GM21619 (cell line): ENCODE data around the gene ZNF540.
"Not testable (repeated sequence)": the region's sequence is repeated elsewhere in the genome, so short reads cannot be mapped to it uniquely, and the experiment has no call there.

ENCODE experiments used
- ATAC-seq: cut with Tn5 transposase; IDR thresholded peaks from one replicate; pipeline ENCODE4 v1.9.1; 2021; ENCODE audit not compliant: unreplicated experiment

ZNF540 gene

DNA sequence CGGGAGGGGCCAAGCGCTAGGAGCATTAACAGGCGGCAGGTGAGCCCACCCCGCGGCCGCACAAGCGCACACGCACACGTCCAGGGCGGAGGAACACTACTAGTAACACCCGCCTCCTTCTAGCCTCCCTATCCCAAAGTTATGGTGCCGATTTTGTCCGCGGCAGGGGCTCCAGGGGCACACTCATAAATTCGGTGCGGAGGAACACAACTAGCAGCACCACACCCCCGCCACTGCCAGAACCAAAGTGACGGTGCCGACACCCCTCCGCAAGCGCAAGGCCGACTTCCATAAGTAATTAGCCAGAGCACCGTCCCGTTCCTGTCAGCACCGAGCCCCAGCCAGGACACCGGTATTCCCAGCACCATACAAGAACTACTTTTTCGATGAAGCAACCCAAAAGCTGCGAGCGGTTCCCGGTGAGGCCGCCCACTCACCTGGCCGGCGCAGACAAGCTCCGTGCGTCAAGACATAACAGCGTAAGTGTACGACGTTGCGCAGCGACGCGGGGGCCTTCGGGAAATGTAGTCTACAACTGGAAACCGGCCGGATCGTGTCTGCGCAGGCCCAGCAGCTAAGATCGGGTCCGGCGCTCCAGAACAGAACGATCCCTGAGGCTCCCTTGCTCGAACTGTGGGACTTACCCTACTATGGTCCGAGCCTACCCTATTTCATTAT, at the start of gene ZNF540, which contains the start of gene ZNF571:
Gene ZNF540, plus strand, starts transcription at position 573 of the 678 bp plus-strand sequence. CDS start 3,572 bp downstream, outside the sequence.
Gene ZNF571, minus strand, starts transcription at position 489 of the 678 bp plus-strand sequence. CDS start 8,116 bp downstream, outside the sequence.
- ATAC-seq, result peak; percentile 99

DNA sequence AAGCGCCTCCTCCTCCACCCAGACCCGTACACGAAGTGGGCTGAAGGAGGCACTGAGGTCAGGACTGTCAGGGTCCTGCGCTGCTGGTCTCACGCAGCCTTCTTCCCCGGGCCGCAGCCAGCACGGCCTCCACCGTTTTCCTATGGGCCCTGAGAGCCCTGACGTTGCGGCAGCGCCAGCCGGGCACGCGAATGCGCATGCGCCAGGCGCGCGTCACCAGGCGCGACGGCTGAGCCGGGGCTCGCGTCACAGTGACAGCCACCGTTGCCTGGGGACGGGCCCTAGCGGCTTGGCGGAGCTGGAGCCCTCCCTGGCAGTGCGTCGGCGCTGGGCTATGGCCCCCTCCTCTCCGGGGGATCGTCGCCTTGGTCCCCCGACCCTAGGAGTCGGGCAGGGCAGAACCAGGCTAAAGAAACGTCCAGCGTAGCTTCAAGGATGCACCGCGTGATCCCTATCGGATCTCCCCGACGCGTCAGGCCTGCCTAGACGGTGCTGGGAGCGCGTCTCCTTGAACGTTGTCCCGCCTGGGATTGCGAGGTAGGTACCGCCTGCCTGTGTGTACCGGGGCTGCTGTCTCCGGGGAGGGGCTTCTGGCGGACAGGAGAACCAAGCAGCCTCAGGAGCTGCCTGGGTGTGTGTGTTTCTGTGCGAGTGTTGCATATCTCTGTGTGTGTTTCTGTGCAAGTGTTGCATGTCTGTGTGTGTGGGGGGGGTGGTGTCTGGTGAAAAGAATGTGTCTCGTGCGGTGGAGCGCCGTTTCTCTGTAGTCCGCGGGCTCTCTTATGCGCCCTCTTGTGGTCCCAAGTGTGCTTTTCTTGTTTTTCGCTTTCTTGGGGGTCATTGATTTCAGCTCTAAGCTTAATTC, 43.3 kb upstream of the ZNF540 start:
- ATAC-seq, result no peak

DNA sequence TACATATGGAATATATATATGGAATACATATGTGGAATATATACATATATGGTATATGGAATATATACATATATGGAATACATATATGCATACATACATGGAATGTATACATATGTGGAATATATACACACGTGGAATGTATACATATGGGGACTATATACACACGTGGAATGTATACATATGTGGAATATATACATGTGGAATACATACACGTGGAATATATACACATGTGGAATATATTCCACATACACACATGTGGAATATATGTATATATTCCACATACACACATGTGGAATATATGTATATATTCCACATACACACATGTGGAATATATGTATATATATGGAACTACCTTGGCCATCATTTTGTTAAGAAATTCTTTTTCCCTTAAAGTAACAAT, 31.2 kb upstream of the ZNF540 start:
- no peak for ATAC-seq

DNA sequence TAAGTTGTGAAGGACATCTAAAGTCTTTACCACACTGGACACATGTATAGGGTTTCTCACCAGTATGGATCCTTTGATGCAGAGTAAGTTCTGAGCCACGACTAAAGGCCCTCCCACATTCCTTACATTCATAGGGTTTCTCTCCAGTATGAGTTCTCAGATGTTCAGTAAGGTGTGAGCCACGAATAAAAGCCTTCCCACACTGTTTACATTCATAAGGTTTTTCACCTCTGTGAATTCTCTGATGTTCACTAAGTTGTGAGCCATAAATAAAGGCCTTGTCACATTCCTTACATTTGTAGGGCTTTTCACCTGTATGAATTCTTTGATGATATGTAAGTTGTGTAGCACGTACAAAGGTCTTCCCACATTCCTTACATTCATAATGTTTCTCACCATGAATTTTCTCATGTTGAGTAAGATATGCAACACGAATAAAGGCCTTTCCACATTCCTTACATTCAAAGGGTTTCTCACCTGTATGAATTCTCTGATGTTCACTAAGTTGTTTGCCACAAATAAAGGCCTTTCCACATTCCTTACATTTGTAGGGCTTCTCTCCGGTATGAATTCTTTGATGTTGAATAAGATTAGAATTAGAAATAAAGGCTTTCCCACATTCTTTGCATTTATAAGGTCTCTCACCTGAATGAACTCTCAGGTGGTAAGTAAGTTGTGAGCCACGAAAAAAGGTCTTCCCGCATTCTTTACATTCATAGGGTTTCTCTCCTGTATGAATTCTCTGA, 29.9 kb upstream of the ZNF540 start:
- no peak for ATAC-seq

DNA sequence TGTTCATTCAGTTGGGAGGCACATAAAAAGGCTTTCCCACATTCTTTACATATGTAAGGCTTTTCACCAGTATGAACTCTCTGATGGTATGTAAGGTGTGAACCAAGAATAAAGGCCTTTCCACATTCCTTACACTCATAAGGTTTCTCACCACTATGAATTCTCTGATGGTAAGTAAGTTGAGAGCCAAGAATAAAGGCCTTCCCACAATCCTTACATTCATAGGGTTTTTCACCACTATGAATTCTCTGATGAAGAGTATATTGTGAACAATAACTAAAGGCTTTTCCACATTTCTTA, 29.4 kb upstream of the ZNF540 start:
- no peak for ATAC-seq

DNA sequence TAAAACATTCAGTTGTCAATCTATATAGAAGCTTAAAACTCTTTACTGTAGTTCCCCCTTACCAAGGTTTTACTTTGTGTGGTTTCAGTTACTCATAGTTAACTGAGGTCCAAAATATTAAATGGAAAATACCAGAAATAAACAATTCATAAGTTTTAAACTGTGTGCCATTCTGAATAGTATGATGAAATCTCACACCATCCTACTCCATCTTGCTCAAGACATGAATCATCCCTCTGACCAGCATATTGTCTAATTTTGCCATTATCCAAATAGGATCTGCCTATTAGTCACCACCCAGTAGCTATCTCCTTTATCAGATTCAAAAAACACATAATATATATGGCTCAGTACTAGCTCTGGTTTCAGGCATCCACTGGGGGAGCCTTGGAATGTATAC, 22.5 kb upstream of the ZNF540 start:
- no peak for ATAC-seq

DNA sequence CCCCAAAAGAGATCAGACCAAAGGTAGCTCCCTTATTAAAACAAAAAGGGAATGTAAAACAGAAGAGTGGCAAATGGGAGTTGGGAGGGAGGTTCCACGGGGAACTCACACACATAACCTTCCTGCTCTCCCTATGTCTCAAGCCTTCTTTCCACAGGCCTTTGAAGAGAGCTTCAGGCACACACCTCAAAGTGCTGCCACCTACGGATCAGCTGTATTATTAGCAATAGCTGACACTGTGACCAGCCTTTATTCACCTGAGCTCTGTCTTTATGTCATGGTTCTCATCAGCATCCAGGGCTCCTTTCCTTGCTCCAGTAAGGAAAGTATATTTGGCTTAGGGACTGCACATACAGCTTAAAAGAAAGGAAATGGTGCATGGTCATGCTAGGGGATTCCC, 11.3 kb upstream of the ZNF540 start:
- no peak for ATAC-seq

DNA sequence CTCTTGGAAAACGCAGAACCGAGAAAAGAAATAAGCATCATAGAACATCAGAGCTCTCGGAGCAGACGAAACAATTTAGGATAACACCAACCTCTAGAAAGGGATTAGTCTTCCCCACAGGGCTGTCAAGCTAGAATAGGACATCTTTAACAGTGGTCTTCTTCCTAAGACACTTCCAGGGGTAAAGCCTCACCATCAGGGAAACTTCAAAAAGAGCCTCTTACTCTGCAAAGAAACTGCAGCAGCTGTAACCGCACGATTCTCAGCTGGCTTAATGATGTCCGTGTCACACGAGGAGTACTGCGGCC, 726 bp upstream of the ZNF540 start:
- no peak for ATAC-seq

DNA sequence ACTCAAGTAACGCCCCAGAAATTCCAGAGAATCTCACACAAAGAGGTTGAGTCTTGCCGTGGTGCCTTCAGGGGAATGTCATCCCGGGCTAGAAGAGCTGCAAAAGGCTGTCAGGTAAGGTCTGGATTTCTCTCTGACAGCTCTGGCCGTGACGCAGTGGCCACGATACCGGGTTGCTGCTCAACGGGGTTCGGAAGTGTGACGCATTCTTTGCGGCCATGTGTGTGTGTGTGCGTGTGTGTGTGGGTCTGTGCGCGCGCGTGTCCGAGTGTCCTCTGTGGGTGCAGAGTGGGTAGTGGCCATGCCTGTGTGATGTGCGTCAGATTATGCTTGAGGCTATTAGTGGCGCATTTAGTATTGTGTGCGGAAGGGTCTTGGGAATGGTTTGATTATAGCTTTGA, 306 bp downstream of the ZNF540 start:
- peak; percentile 33 for ATAC-seq

DNA sequence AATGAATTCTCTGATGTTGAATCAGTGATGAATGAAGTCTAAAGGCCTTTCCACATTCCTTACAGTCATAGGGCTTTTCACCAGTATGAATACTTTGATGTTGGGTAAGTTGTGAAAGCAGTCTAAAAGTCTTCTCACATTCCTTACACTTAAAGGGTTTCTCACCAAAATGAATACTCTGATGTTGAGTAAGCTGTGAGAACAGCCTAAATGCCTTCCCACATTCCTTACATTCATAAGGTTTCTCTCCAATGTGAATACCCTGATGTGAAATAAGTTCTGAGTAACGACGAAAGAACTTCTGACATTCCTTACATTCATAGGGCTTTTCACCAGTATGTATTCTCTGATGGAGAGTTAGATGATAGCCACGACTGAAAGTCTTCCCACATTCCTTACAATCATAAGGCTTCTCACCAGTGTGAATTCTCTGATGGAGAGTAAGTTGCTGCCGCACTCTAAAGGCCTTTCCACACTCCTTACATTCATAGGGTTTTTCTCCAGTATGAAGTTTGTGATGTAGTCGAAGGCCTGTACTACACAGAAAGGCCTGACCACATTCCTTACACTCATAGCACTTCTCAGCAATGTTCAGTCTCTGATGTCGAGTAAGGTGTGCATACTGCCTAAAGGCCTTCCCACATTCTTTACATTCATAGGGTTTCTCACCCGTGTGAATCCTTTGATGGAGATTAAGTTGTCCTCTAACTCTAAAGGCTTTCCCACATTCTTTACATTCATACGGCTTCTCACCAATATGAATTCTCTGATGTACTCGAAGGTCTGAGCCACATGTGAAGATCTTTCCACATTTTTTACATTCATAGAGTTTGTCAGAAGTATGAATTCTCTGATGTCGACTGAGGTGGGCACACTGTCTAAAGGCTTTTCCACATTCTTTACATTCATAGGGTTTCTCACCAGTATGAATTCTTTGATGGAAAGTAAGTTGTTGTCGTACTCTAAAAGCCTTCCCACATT, 40.7 kb downstream of the ZNF540 start:
- ATAC-seq, result no peak

DNA sequence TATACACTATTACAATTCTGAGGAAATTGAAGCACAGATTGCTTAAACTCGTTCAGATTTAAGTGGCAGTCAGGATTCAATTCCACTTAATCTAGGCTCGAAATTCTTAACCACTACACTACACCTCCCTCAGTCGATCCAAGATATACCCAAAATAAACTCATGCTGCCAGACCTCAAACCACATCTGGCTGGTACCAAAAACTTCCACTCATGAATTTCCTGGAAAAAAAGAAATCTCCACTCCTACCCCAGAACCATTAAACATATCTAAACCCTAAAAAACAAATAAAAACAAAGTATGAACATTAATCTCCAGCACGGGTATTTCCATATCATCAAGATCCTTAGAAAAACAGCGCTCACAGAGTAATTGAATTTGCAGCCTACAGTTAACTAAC, 59.4 kb downstream of the ZNF540 start:
- ATAC-seq, result no peak

DNA sequence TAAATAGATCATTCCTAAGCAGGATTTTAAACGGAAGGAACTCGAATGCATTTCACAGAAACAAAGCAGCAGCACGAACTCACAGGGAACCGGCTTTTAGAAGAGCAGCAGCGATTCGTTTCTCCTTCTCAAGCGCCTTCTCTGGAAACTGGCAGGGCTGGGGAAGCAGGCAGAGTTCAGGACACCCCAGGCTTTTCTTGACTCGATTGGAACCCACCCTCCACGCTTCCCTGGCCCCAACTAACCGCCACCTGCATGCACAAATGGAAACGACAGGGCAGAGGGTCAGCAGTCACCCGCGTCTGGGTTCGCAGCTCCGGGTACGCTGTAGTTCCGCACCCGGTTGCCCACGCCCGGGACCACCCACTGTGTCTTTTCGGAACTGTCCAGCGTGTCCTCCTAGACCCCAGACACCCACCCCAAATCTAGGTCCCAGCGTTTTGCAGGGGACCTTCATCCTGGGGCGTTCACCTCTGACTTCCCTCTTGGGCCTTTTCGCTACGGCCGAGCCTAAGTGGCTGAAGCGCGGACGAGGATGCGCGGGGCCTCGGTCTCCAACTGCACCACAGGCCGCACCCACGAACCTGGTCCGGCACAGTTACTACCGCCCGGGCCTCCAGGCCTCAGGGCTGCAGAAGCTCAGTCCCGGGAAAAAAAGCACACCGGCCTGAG, 60.1 kb downstream of the ZNF540 start:
- ATAC-seq, result peak; percentile 44

DNA sequence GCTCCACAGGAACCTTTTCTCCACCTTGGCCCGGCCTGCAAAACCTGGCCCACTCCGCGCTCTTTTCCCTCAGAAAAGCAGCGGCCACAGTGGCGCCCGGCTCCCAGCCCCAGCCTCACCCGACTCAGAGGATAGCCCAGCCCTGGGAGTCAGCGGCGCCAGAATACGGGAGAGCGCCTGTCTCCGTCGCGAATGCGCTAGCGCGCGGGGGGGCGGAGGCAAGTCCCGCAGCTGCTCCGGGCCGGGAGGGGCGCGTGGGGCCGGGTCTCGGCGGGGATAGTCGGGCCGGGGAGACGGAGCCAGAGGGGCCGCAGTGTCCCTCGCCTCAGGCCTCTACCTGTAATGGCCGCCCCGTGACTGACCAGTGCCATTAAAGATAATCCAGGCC, 60.6 kb downstream of the ZNF540 start, which contains the start of gene ZFP30:
Gene ZFP30, minus strand, starts transcription at position 165 of the 388 bp plus-strand sequence. CDS start 7,643 bp downstream, outside the sequence.
- ATAC-seq, result peak; percentile 65

DNA sequence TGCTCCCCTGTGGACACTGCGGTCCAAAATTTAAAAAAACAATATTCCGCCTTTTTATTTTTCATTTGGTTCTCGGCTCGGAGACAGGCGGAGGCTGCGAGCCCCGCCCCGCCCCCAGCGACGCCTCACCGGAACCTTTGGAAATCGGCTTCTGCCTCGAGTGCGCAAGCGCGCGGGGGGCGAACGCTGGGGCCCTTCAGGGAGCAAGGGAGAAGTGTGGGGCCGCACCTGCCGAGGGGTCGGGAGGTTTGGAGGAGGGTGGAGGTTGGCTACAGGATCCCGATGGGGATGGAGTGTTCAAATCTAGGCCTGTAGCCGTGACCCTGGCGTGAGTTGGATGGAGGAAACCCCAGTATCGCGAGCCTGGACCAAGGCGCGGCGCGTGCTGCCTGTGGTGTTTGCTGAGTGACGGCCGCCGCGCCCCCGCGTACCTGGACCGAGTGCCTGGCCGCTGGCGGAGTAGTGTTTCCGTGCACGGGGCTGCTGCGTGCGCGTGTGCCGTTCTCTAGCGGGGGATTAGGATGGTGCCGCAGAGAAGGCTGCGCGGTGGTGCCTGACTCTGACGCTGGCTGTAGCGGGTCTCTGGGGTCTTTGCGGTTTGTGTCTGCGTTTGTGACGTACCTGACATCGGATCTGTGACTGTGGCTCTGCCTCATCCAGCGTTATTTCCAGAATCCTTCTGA, 61.2 kb downstream of the ZNF540 start:
- peak; percentile 63 for ATAC-seq

DNA sequence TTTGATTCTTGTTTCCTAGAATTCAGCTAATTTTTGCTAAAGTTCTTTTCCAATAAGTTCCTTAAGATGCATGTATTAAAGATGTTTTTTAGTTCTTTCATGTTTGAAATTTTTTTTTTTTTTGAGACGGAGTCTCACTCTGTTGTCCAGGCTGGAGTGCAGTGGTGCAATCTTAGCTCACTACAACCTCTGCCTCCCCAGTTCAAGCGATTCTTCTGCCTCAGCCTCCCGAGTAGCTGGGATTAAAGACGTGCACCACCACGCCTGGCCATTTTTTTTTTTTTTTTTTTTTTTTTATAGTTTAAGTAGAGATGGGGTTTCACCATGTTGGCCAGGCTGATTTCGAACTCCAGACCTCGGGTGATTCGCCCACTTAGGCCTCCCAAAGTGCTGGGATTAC, 62.5 kb downstream of the ZNF540 start:
- ATAC-seq, result not testable (repeated sequence)
